Stimulated activated CD8-positive, alpha-beta memory T cell treated with anti-CD3 and anti-CD28 coated beads, Interleukin-7, amount 100 ng/mL, for 4 hours (primary cell): Measurements from ENCODE around the gene SYNPO2.

Experiments used
- DNase-seq, 2 donors: peaks; one replicate each; pipeline ENCODE4 v3.0.0-alpha.2; 2020; ENCODE audit warnings: low read depth in 2 of 2

Gene SYNPO2

DNA sequence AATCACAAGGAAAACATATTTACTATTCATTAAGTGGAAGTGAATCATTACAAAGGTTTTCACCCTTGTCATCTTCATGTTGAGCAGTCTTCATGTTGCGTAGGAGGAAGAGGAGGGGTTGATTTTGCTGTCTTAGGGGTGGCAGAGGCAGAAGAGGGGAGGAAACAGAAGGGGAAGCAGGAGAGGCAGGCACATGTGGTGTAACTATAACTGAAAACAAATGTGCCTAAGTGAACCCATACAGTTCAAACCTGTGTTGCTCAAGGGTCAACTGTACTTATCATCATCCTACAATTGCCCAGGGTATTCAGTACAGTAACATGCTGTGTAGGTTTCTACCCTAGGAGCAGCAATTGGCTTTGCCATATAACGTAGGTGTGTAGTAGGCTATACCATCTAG is 47.2 kb downstream of the SYNPO2 start:
- no peak for DNase-seq

DNA sequence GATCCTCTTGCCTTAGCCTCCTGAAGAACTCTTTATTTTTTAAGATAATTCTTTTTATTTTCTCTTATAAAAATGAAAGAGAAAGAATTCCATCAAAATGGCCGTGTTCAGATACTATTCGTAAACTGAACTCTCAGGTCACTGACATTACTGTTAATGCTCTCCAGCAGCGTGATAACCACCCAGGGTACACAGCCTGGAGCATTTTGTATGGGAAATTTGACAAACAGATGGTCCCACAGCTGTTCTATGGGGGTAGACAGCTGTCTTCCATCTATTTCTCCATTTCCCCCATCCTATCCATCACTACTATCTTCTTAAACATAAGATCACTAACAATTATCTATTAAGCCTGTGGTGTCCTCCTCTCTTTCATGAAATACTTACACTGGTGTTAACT is 47.8 kb downstream of the SYNPO2 start:
- DNase-seq, result no peak

DNA sequence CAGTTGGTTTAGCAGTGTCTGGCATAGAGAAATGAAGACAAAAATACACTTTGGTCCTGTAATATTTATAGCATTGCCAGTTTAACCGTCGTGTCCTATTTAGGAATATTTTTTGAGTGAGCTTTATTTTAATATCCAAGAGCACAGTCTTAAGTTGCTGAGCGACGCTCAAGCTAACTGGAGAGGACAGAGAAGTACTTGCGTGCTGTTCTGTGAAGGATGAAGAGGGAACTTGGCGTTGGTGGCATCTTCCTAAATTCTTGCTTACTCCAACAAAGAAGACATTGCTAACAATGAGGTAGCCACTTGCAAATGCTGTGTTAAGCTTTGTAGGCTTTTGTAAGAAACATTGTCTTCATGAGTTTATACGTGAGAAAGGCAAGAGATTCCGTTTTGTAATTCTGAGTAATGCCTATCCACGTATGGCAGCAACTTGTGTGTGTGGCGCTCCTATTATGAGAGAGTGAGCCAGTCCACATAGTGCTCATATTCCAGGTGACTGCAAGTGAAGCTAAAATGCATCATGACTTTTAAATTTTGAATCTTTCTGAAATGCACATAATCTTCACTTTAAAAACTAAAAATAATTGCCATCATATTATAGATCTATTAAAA is 50.6 kb downstream of the SYNPO2 start:
- no peak for DNase-seq

DNA sequence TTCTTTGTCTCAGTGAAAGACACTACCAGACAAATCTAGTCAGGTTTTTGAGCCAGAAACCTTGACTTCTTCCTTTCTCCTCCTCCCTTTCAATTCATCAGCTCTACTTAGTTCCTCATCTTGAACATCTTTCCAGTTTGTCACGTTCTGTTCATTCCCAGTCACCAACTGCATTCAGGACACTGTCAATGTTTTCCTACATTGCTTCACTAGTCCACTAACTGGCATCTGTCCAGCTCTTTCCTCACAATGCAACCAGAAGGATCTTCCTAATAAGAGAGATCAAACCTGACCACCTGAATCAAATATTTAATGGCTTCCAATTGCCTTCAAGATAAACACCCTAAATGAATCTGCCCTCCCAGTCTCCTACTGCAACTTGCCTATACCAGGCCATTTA is 52.5 kb downstream of the SYNPO2 start:
- no peak for DNase-seq

DNA sequence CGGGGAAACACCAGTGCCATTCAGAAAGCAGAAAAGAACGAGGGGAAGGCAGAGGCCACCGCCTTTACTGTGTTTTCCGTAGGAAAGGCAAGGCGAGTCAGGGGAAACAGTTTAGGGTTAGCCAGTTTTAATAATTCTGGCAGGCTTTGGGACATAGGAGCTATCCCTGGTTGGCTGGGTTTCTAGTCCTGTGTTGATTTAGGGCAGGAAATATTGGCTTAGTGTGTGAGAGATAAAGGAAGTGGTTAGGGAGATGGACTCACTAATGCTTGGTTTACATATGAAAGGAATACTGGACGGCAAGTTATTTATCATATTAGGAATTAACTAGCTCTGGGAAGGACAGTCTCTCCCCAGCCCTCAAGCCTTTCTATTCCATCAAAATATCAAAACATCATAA is 53.1 kb downstream of the SYNPO2 start:
- DNase-seq, result no peak

DNA sequence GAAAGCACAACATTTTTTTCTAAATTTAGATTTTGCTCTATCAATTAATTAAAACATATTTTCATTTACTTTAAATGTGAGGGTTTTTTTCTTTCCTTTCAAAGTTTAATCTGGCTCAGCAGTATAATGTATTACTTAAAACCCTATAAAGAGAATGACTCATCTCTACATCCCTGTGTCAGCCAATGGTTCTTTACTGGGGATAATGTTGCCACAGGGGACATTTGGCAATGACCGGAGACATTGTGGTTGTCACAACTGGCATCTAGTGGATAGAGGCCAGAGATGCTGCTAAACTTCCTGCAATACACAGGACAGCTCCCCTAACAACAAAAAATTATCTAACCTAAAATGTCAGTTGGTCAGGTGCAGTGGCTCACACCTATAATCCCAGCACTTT is 53.8 kb downstream of the SYNPO2 start:
- DNase-seq, result no peak

DNA sequence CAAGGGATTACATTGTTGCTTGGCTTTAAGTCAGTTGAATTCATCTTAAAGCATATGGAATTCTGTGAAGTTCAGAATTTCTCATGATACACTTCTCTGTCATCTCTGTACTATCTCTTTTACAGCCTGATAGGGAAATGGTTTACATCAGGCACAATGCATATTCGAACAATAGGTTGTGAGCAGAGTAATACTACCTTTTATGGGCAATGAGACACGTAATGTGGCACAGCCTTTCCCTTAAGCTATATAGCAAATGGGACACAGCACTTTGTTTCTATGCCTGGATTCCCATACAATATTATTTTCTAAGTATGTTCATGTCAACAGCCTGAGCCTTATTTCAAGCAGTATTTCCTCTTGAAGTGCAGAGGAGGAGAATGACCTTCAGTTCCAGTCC is 58.4 kb downstream of the SYNPO2 start:
- DNase-seq, result no peak

DNA sequence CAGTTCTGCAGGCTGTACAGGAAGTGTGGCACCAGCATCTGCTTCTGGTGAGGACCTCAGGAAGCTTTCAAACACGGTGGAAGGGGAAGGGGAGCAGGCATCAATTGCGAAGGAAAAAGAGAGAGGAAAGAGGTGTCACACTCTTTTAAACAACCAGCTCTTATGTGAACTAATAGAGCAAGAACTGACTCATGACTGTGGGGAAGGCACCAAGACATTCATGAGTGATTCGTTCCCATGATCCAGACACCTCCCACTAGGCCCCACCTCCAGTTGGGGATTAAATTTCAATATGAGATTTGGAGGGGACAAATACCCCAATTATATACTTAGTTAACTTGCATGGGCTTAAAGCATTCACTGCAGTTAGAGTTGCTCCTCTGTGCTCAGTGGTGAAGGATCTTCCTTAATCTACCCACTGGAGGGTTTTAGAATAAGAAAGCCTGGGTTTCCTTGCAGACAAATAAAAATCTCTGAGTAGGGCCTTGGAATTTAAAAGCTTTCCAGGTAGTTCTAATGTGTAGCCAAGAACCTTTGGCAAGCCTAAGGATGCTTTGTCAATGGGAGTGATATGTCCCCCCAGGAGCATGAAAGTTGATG is 60.0 kb downstream of the SYNPO2 start:
- DNase-seq, result no peak

DNA sequence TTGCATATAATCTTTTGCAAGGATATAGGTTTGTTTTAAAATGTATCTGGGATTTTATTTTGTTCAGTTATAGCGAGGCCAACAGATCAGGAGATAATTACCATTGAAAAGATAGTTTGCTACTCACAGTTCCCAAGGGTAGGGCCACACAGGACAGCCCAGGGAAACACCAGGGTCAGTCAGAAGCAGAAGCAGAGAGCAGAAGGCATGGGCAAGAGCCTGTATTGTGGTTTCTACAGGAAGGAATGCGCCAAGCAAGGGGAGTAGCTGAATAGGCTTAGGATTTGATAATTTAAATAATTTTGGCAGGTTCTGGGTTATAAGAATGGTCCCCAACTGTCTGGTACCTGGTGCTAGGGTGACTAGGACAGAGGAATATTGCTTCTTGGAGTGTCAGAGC is 61.6 kb downstream of the SYNPO2 start:
- no peak for DNase-seq

DNA sequence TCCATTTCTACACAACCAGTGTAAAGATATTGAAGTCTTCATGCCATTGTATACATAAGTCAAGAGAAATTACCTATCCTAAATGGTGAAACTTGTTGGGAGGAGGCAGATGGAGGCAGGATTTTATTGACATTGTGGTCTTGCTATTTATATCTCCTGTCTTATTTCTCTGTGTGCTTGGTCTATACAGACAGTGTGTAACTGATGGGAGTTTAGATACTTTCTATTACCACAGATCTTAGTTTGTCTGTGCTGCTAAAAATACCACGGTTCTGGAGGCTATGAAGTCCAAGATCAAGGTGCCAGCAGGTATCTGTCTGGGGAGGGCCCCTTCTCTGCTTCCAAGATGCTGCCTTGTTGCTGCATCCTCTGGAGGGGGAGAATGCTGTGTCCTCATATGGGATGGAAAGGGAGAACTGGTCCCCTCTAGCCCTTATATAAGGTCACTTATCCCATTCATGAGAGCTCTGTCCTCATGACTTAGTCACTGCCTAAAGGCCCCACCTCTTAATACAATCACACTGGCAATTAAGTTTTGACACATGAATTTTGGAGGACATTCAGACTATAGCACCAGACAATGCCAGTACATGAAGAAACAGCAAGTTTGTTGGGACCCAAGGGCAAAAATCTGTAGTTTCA is 62.4 kb downstream of the SYNPO2 start:
- no peak for DNase-seq

DNA sequence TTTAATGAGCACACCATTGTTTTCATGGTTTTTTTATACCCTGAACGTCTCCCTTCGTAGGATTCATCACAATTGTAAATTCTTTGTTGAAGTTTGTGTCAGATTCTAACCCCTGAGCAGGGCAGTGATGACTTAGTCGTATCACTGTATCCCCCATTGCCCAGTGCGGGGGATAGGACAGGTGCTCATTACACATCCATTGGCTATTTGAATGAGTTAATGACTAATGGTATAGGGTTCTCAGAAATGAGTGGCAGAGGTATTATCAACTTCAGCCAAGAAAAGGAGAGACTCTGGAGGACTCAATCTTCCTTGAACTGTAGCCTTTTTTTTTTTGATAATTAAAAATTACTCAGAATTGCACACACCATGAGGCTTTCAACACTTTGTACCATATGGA is 64.6 kb downstream of the SYNPO2 start:
- DNase-seq, result no peak

DNA sequence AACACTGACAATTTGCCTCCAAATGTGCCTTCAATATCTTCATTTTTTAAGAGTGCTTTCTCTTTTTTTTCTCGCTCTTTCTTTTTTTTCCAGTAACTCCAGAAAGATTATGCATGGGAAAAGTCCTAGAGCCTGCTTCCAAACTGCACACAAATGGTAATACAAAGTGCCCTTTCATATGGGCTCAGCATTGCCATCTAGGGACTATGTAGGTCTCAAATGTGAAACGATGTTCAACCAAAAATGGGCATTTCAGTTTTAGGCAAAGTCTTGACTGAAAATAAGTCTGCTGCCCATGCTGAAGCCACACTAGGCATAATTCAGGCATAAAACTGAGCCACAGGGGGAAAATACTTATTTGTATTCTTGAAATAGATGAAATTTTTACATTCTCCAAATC is 65.6 kb downstream of the SYNPO2 start:
- no peak for DNase-seq

DNA sequence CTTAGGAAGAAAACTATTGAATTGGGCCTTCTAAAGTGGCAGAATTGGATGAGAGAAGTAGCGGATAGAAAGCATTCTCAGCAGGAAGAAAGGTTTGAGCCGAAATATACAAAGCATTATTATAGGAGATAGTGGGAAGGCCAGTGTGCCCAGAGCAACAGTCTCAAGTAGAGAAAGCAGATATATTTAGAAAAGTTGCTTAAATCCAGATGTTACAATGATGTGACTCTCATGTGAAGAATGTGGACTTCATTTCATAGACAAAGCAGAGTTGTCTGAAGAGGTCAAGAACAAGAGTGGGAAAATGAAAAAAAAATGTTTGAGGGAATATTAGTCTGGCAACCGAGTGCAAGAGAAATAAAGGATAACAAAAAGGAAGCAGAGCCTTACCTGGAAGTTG is 66.9 kb downstream of the SYNPO2 start:
- no peak for DNase-seq

DNA sequence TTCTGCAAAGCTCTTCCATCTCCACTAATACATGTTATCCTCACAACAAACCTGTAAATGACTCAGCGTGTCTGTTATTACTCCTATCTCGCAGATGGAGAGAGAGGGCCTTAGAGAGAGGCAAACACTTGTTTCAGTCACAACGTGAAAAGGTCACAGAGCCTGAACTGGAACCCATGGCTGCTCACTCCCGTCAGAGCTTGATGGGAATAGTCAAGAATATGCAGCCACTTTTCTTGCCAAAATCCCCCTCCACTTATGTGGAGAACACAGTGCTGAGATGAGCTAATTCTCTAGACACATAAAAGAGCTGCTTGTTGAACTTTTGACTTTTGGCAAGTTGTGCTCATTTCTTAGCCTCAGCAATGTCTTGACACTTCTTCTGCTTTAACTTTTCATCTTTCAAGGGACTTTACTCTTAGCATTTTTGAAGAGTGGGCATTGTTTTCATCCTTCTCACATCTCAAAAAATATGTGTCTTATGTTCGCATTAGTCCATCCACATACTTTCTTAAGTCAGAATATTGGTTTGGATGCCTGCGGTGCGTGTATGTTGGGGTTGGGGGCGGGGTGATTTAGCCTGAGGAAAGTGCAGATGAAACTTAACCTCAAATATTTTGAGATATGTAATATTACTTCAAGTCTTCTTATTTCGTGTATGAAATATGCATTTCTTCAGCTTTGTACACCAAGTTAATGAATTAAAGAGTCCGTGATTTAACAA is 69.2 kb downstream of the SYNPO2 start:
- DNase-seq, result no peak

DNA sequence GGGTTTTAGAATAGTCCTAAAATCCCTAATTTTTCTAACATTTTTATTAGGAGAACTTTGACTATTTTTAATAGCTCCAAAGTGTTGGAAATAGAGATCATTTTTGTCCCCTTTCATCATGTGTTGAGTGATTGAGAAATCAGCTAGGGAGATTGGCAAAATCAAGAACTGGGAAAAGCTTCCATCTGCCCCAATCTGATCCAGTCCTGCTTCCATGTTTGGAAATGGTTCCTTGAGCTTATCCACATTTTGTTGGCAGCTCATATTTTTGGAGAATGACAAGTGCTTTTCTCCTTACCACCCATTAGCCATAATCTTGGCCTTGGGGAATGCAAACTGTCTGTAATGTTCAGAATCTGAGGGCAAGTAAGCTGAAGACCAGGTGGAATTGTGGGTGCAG is 73.9 kb downstream of the SYNPO2 start:
- DNase-seq, result no peak

DNA sequence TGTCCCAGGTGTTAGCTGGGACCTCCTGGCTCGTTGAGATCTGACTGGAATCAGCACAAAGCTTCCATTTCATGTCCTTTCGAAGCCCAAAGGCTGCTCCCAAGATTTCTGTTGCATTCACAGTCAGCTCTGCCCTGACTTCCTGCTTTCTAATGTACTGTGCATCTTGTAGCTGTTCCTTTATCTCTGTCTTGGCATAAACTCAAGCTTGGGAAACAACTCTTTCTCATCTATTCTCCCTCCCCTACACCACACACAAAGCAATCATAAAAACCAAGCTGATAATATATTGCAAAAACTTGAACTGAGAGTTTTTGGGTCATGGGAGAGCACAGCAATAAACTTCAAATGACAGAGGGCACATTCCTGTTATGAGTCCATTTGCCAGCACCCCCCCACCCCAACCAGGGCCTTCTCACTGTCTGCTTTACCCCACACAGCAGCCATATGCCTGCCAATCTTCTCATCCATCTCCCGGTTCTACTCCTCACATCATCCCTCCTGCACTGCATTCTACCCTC is 76.3 kb downstream of the SYNPO2 start:
- no peak for DNase-seq

DNA sequence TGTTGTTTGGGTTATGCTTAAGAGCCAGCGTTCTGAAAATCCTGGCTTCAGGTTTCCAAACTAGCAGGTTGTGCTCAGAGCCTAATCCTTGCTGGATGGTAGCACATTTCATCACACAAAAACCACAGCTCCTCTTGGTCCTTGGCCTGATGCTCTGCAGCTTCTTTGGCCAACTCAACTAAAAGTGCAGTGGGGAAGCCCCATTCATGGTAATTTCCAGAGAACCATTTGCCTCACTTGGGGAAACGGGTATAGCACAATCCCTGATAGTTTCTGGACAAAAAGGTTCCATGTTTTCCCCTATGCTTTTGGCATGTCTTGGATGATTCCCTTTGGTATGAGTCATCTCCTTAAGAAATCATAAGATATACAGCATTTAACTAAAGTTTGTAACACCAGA is 78.7 kb downstream of the SYNPO2 start:
- DNase-seq, result no peak

DNA sequence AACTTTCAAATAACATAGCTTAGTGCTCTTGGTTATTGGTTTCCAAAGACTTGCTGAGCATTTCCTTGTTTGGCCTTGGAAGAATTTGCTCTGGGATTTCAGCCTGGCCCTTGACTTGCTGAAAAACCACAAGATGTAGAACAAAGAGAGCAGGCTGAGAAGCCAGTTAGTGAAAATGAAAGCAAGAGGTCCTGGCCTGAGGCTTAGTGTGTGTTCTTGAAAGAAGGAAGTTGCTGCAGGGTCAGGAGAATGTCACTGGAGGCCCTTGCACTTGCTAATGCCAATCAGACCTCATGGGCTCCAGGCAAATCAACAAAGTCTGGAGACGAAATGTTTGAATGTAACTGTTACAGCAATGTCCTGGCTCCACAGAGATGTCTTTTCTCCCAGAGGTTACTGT is 79.4 kb downstream of the SYNPO2 start:
- DNase-seq, result no peak

DNA sequence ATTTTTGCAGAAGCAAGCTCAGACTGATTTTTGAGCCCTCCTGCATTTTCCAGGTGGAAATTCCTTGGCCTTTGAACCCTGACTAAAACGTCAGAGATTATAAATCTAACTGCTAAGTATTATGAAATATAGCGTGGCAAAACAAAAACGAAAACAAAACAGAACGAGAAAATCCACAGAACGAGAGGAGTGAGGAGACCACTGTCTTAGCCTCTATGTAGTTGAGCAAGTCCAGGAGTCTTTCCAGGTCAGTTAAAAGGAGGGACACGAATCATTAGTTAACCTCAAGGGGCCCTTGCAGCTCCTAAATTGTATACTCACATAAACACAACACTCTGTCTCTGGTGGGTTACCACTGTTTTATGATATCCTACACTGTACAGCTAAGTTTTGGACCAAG is 80.2 kb downstream of the SYNPO2 start:
- no peak for DNase-seq

DNA sequence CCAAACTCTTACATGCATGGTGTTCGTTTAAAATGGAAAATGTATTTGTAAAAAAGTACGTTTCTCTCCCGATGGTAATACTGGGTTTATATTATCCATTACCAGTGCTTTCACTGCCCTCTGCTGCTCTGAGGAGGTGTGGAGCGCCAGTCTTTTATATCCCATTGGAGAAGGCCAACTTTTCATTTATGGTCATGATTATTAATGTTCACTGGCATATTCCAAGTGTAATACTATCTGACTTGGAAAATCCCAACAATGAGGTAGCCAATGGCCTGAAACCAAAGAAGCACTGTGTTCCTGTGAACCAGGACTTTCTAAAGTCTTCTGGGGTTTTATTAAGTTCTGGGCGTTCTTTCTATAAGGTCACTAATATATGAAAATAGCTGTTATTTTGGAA is 80.7 kb downstream of the SYNPO2 start:
- no peak for DNase-seq

DNA sequence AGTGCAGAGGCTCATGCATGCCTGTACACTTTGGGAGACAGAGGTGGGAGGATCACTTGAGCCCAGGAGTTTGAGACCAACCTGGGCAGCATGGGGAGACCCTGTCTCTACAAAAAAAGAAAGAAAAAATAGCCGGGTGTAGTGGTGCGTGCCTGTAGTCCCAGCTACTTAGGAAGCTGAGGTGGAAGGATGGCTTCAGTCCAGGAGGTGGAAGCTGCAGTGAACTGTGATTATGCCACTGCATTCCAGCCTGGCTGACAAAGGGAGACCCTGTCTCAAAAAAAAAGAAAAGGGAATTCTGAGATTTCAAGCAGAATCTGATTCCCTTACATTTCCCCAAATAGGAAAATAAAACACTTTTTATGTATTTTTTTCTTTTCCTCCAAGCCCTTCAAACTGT is 83.5 kb downstream of the SYNPO2 start:
- no peak for DNase-seq

DNA sequence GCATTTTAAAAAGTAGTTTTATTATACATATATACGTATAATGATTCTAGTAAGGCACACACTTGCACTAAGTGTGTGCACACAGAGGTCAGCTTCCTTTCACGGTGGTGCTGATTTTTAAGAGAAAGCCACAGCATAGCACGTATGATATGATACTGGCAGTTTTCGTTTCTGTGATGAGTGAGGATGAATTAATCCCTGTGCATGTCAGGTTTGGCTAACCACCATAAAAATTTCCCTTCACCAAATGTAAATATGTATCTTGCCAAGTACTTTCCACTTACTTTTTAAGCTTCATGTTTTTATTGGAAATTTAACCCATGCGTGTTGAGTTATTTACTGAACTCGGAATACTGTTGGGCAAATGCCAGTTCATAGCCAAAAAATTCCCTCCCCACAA is 84.6 kb downstream of the SYNPO2 start:
- no peak for DNase-seq

DNA sequence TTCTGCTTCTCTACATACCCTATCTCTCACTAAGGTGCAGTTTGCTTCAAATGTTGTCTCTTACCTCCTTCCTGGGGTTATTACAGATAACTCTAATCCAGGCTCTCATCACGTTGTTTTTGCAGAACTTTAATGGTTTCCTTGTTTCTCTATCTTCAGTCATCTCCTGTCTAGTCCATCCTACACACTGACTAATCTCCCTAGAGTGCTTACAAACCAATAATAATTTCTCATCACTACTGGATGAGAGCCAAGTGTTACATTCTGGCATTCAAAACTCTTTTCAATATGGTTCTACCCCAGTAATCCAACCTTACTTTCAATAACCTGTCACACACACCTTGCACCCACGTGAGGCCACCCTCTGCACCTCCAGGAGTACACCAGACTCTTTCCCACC is 86.1 kb downstream of the SYNPO2 start:
- DNase-seq, result no peak
